Skeletal muscle satellite cell (primary cell): ENCODE measurements around the gene MRPL41.
"Not testable (repeated sequence)": the region's sequence is repeated elsewhere in the genome, so short reads cannot be mapped to it uniquely, and the experiment has no call there.

Experiments
- H3K27me3 ChIP-seq: 2 replicates; pipeline ENCODE4 v1.7.0; 2013; ENCODE audit warnings: low read length; ENCODE audit not compliant: control insufficient read depth, insufficient read depth
- H3K36me3 ChIP-seq: 2 replicates; pipeline ENCODE4 v1.7.0; 2013; ENCODE audit warnings: mild to moderate bottlenecking, control low read depth, low read length; ENCODE audit not compliant: insufficient read depth
- H3K4me1 ChIP-seq: 2 replicates; pipeline ENCODE4 v1.7.0; 2013; ENCODE audit warnings: low read length; ENCODE audit not compliant: control insufficient read depth, insufficient read depth
- H3K4me2 ChIP-seq: 2 replicates; pipeline ENCODE4 v1.7.0; 2013; ENCODE audit warnings: mild to moderate bottlenecking, low read length
- H3K4me3 ChIP-seq: 2 replicates; pipeline ENCODE4 v1.7.0; 2013; ENCODE audit warnings: low read length
- H3K9ac ChIP-seq: 2 replicates; pipeline ENCODE4 v1.7.0; 2013; ENCODE audit warnings: mild to moderate bottlenecking, low read depth, low read length, moderate library complexity
- H3K9me3 ChIP-seq: replicated peaks from 2 replicates; pipeline ENCODE4 v1.7.0; 2013; ENCODE audit warnings: mild to moderate bottlenecking, control low read depth, low read length

MRPL41 gene

GRCh38 chr9:137590123-137590468, 38.4 kb downstream of the MRPL41 start:
- Histone ChIP-seq H3K4me2 (peak overlapping the region; percentile 83), H3K27me3 (no peaks in the 10 kb centered on the region), H3K4me3 (peak overlapping the region; percentile 91), H3K36me3 (peaks cover 34% of the 10 kb centered on the region), H3K4me1 (peaks cover 9% of the 10 kb centered on the region), H3K9me3 (no peaks in the 10 kb centered on the region), H3K9ac (peak overlapping the region; percentile 77)

- H3K4me1 ChIP-seq = peaks cover 9% of the 10 kb centered on the region
- H3K4me2 ChIP-seq = peak within 1 kb of the TSS; percentile 87
- no peaks in the 10 kb centered on the region for H3K27me3 ChIP-seq
- H3K9ac ChIP-seq = peak within 1 kb of the TSS; percentile 85
- peaks cover 30% of the 10 kb centered on the region for H3K36me3 ChIP-seq
- no peaks in the 10 kb centered on the region for H3K9me3 ChIP-seq
- peak within 1 kb of the TSS; percentile 99 for H3K4me3 ChIP-seq
These were observed 39.0 kb downstream of the MRPL41 start, which contains the start of gene ZMYND19 for GRCh38 chr9:137590469-137591383. Gene ZMYND19, minus strand, starts transcription at chr9:137590512. Its CDS starts 249 bp downstream, at chr9:137590263.

- Histone ChIP-seq H3K9ac (no peak overlapping the region), H3K27me3 (no peaks in the 10 kb centered on the region)
These were observed 41.1 kb downstream of the MRPL41 start for GRCh38 chr9:137592767-137593166.

GRCh38 chr9:137593176-137593575, 41.5 kb downstream of the MRPL41 start:
- Histone ChIP-seq H3K9me3 (no peaks in the 10 kb centered on the region), H3K36me3 (peaks cover 6% of the 10 kb centered on the region), H3K27me3 (no peaks in the 10 kb centered on the region), H3K4me3 (no peak overlapping the region), H3K4me2 (no peak overlapping the region), H3K4me1 (peaks cover 9% of the 10 kb centered on the region), H3K9ac (no peak overlapping the region)

More at GRCh38 chr9:137592767-137593166, 41.1 kb downstream of the MRPL41 start:
- Histone ChIP-seq H3K36me3 (peaks cover 10% of the 10 kb centered on the region), H3K4me3 (no peak overlapping the region), H3K4me2 (no peak overlapping the region), H3K4me1 (peaks cover 9% of the 10 kb centered on the region), H3K9me3 (no peaks in the 10 kb centered on the region)

GRCh38 chr9:137596577-137596976, 44.9 kb downstream of the MRPL41 start:
- not testable (repeated sequence) for H3K9ac ChIP-seq, H3K9me3 ChIP-seq, H3K36me3 ChIP-seq, H3K4me3 ChIP-seq, H3K4me2 ChIP-seq, H3K27me3 ChIP-seq, H3K4me1 ChIP-seq

GRCh38 chr9:137598943-137599342, 47.3 kb downstream of the MRPL41 start:
- Histone ChIP-seq H3K4me3 (no peak overlapping the region), H3K4me2 (no peak overlapping the region), H3K9me3 (no peaks in the 10 kb centered on the region), H3K36me3 (no peaks in the 10 kb centered on the region), H3K27me3 (peaks cover 9% of the 10 kb centered on the region), H3K4me1 (no peaks in the 10 kb centered on the region), H3K9ac (no peak overlapping the region)
